CD4-positive, alpha-beta T cell treated with Interleukin-21 for 1 hour (primary cell): ENCODE results near the gene SEC61A2.

Experiments used
- DNase-seq: peaks from one replicate; pipeline ENCODE4 v3.0.0-alpha.2; 2020

SEC61A2 gene

DNA sequence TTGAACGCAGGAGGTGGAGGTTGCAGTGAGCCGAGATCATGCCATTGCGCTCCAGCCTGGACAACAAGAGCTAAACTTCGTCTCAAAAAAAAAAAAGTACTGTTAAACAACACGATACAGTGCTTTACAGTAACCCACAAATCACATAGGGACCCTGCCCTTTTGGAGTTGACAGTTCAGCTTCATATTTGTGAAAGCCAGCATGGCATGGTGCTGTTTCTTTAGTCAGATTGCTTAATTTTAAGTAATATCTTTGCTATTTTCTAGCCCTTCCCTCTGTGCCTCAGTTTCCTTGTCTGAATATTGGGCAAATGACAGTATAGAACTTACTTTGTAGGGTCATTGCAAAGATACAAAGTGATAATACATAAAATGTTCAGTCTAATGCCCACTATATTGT, 71.4 kb downstream of the SEC61A2 start:
- DNase-seq: no peak

DNA sequence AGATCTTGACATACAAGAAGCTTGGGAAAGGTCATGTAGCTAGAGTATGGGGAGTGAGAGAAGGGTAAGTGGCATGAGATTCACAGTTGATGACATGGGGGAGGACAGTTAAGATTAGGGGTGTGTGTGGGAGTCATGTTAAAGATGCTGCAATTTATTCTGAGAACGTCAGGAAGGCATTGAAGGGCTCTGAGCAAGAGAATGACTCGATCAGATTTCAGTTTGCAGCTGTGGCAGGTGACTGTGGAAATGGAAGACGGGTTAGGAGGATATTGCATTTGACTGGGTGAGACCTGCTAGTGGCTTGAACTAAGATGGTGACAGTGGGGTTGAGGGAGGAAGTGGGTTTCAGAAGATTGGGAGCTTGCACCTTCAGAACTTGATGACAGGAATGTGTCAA, 72.1 kb downstream of the SEC61A2 start:
- no peak for DNase-seq

DNA sequence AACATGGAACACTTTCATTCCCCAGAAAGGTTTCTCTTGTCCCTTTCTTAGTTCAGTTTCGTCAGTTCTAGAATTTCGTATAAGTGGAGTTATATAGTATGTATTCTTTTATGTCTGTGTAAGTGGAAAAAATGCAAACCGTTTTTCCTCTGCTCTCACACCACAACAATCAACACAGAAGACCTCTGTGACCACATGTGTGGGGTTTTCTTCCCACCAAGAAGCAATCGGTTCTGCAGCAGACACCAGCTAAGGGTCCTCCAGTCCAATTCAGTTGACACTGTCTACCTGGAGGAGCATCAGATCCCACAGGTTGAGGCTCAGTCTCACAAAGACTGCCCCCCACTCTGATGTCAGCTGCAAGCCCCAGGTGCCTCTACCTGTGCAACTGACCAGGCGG, 72.7 kb downstream of the SEC61A2 start:
- DNase-seq: no peak

DNA sequence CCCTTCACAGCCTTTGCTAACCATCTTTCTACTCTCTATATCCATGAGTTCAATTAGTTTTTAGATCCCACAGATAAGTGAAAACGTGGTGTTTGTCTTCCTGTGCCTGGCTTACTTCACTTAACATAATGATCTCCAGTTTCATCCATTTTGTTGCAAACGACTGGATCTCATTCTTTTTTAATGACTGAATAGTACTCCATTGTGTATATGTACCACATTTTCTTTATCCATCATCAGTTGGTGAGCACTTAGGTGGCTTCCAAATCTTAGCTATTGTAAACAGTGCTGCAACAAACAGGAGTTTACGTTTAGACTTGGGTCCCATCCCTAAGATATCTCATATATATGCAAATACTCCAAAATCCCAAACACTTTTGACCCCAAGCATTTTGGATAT, 75.6 kb downstream of the SEC61A2 start:
- no peak for DNase-seq

DNA sequence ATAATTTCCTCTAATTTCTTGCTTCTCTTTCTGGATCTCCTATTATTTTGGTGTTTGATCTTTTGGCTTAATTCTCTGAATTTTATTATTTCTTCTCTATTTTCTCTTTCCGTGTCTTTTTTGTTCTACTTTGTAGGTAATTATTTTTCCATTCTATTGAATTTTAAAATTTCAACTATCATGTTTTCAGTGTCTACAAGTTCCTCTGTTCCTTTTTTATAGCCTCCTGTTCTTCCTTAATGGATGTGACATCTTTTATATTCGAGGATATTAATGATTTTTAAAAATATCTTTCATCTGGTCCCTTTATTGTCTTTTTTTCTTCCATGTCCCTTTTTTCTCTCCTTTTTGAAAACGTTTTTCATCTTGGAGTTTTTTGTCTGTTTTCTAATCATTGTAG, 77.6 kb downstream of the SEC61A2 start:
- no peak for DNase-seq

DNA sequence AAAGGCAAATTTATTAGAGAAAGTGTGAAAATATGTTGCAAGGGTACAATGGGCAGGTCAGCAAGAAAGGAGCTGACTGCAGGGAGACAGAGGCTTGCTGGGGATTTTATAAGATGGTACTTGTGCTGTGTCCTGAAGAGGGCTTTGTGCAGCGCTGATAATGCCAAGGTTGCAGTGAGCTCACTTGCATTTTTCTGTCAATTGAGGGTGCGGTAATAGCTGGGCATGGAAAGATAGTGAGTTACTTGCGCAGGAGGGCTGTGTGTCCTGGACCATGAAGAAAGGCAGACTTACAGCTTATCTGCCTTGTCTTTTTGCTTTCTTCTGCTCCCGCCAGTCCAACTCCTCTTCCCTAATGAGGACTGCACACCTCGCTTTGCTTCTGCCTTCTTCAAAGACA, 79.0 kb downstream of the SEC61A2 start:
- no peak for DNase-seq

DNA sequence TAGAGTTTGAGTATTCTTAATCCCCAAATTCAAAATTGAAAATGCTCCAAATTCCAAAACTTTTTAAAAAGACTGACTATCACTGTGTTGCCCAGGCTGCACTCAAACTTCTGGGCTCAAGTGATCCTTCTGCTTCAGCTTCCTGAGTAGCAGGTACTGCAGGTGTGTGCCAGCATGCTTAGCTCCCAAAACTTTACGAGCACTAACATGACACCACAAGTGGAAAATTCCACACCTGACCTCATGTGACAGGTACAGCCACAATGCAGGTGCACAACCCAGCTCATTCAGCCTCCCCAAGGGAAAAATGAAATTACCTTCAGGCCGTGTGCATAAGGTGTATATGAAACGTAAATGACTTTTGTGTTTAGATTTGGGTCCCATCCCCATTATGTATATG, 83.0 kb downstream of the SEC61A2 start:
- no peak for DNase-seq

DNA sequence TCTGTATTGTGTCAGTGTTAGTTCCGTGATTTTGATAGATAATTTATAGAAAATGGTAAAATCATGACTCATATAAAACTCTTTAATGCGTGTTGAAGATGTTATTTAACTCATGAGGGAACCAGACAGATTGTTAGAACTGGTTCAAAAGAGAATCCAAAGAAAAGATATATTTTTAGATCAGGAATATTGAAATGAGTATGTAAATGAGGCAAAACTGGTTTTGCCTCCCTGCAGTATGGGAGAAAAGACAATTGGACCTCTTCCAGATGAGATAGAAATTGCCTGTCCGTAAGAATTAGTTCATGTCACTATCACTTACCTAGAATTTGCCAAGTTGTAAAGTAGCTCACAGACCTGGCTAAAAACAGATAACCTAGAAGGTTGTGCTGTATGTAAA, 84.1 kb downstream of the SEC61A2 start:
- DNase-seq: no peak

DNA sequence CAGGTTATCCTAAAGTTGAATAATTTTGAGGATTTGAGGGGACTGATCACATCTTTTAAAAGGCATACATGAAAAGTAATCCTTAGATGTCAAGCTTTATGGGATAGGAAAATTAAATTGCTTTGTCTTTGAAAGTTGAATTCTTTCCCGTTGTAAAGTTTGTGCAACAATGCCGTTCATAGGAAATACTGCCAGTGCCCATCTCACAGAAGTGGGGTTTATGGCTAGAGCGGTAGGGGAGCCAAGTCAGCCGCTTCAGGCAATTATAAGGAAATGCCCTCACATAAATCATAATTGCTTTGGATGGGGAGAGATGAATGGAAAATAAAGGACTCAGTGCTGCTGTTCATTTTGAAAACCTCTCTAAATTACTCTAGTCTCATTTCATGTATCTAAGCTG, 84.6 kb downstream of the SEC61A2 start:
- no peak for DNase-seq

DNA sequence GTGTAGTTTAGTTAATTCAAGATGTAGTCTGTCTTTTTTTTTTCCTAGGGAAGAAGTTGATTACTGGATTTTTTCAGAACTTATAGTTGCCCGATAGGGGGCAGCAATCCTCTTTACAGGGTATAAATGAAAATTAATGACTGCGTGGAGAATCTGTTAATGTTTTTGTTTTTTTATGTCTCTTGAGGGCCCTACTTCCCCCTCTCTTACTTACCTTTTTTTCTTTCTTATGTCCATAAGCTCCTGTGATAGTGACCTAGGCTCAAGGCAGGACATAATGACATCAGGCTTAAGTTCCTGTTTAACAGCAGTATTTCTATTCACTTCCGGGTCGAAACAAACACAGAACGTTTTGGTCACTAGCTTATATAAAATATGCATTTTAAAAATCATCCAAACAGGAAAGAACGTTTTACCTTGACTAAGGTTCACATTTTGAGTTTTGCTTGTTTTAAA, 85.3 kb downstream of the SEC61A2 start:
- DNase-seq: peak; percentile 58
